WI38 (cell line): ENCODE results near the gene NT5DC1.

Source experiments
- H3K4me3 ChIP-seq: 2 replicates; pipeline ENCODE4 v1.5.1; 2011; ENCODE audit warnings: low read depth, mild to moderate bottlenecking, control low read depth, low read length
- TF ChIP-seq, protein P1 (sequence below): IDR thresholded peaks from 2 replicates; pipeline ENCODE4 v1.5.1; 2012; ENCODE audit warnings: low read depth, mild to moderate bottlenecking, control low read depth, low read length

Gene NT5DC1

DNA sequence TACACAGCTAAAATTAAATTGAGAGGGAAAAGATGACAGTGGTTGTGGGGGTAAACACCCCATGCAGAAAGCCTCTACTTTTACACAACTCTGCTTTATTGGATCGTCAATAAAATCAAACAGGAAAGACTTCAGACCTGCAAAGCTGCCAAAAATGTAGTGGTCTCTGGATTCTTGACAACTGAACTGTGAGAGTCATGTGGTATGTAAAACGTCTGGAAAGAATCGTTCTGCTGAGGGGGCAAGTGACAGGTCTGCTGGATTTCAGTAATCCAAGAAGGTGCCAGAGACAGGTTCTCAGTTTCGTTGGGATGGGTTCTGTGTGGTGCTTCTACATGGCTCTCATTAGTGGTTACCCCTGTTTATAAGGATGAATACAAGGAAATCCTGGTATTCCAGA, 89.9 kb downstream of the NT5DC1 start:
- TF ChIP-seq, protein P1, sequence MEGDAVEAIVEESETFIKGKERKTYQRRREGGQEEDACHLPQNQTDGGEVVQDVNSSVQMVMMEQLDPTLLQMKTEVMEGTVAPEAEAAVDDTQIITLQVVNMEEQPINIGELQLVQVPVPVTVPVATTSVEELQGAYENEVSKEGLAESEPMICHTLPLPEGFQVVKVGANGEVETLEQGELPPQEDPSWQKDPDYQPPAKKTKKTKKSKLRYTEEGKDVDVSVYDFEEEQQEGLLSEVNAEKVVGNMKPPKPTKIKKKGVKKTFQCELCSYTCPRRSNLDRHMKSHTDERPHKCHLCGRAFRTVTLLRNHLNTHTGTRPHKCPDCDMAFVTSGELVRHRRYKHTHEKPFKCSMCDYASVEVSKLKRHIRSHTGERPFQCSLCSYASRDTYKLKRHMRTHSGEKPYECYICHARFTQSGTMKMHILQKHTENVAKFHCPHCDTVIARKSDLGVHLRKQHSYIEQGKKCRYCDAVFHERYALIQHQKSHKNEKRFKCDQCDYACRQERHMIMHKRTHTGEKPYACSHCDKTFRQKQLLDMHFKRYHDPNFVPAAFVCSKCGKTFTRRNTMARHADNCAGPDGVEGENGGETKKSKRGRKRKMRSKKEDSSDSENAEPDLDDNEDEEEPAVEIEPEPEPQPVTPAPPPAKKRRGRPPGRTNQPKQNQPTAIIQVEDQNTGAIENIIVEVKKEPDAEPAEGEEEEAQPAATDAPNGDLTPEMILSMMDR, result no peak
- no peak overlapping the region for H3K4me3 ChIP-seq

DNA sequence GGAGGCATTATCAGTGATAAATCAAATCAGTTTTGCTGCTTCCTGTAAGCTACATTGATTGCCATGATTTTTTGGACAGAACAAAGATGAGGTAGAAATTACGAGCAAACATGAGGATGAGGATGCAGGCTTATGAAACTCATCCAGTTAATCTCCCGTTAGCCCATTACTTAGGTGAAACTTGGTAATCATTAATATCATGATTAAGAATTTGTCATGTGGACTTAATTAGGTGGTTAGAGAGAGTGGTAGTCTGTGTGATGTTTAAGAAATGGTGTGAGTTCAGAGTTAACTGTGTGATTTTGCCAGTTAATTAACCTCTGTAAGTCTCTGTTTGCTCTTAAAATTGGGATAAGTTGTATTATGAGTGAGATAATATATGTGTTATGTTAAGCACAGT, 91.2 kb downstream of the NT5DC1 start:
- TF ChIP-seq, protein P1, result no peak
- no peak overlapping the region for H3K4me3 ChIP-seq

DNA sequence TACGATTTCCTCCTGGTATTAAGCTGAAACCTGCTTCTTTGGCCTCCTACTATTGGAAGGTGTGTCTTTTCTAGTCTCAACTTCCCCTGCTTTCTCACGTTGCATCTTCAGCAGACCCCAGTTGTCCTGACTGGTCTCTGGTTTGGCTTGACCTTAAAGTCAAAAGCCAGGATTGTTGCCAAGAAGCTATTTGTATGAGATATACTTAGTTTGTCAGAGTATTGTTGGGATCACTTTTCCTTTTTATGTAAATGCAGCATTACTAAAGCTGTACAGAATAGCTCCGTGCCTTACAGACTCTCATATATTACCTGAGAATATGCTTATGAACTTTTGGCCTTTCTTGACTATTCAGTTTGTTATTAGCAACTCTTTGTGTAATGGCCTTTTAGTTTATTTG, 92.1 kb downstream of the NT5DC1 start:
- TF ChIP-seq, protein P1, result no peak

DNA sequence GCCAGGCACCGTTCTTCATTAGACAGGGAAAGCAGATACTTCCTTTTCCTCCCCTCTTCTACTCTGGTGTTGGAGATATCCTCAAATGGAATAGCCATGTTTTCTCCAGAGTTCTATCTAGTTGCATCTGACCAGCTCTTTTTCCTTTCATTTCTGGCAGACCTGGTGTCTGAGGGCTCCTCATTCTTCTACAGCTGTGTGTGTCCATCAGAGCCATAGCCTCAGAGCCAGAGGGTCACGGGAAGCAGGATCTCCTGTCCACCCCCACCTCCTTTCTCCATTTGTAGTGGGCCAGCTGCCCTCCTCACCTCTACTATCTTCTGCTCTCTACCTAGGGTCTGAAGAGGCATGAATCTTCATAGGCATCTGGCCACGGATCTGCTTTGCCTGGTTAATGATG, 96.2 kb downstream of the NT5DC1 start:
- TF ChIP-seq, protein P1, result no peak
- H3K4me3 ChIP-seq, result no peak overlapping the region

More for the DNA sequence above, 92.1 kb downstream of the NT5DC1 start:
- no peak overlapping the region for H3K4me3 ChIP-seq

DNA sequence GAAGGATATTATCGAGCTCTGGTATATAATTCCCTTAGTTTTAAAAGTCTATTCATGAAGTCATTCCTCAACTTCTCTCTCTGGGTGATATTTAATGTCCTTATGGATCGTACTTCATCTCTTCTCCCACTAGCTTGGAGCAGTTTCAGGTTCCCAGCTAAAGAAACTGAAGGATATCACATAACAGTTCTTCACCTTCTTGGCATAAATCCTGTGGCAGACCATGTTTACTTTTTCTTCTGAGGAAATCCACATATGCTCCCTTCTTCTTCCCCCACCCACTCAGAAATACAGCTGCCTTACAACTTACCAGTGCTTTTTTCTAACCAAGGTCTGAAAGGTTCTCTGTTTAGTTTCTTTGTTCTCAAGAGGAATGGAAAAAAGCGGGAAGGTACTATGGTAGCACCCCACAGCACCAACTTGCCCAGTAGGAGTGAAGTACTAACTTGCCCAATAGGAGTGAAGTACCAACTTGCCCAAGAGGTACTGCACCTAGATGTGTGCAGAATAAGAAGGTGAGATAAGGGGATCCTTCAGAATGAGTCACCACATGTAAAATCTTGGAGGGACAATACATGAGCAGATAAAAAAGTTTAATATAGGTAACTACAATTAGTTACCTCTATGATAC, 100.1 kb downstream of the NT5DC1 start:
- H3K4me3 ChIP-seq, result no peak overlapping the region
- TF ChIP-seq, protein P1, result no peak

DNA sequence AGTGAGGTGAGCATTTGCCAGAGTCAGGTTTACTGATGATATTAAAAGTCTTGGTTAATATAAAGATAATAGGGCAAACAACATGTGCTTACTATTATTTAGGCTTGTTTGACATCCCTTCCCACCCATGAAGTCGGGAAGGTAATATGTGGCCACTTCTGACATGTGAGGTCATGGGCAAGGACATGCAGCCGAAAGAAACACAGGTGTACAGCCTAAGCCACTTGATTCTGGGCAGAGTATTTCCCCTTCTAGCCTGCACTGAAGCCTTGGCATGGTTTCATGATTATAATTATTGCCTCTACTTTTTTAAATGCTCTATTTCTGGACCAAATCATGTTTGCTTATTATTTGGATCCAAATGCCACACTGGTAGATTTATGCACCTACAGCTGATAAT, 100.9 kb downstream of the NT5DC1 start:
- TF ChIP-seq, protein P1, result no peak
- no peak overlapping the region for H3K4me3 ChIP-seq

DNA sequence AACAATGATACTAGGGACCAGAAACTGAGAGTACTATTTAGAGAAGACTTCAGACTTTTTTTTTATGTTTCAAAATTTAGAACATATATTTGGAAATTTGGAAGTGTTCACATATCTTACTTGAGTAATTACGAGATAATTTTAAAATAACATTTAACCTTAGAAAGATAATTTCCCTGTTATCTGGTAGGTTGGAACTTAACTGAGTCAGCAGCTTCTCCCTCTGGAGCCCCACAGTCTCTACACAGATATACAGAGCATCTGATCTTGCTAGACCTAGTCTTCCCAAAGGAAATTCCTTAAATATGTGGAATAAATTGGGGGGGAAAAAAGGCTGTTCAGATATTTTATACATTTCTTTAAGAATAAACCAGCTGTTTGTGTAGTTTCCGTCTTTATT, 104.6 kb downstream of the NT5DC1 start:
- TF ChIP-seq, protein P1, result no peak

More for the DNA sequence above, 104.6 kb downstream of the NT5DC1 start:
- H3K4me3 ChIP-seq, result no peak overlapping the region
